K562 (cell line): ENCODE measurements around the gene RARRES2. TPM values are rescaled to one million over a fixed set of nuclear protein-coding genes. Genes with fewer than 3 reads are reported as not detected.
A peak's percentile ranks its signal among the peaks of the same experiment; 100 is the strongest.

ENCODE experiments used
- LARP7 ChIP-seq: fragments of 450-650 bp; IDR thresholded peaks from 2 replicates; pipeline ENCODE4 v1.6.1; 2016
- NCOA4 ChIP-seq: fragments of 450-650 bp; IDR thresholded peaks from 2 replicates; pipeline ENCODE4 v1.6.1; 2018; ENCODE audit warnings: mild to moderate bottlenecking; ENCODE audit not compliant: partially characterized antibody
- NRF1 ChIP-seq, 2 experiments: fragments of 450-650 bp; IDR thresholded peaks in 1 of 2; conservative IDR thresholded peaks in 1 of 2; 2 replicates each; pipeline ENCODE4 v1.6.1; 2014; ENCODE audit warnings: mild to moderate bottlenecking in 2 of 2
- TRIM24 ChIP-seq, 2 experiments: fragments of 450-650 bp; IDR thresholded peaks; 2 replicates each; pipeline ENCODE4 v1.6.1; 2016
- ZNF695 ChIP-seq: fragments of 450-650 bp; formaldehyde crosslinking; IDR thresholded peaks from 2 replicates; pipeline ENCODE4 v1.4.0; 2020; ENCODE audit warnings: mild to moderate bottlenecking, moderate library complexity
- polyA plus RNA-seq, 8 experiments: library from polyadenylated mRNA; depleted of rRNA in 4 of 8; stranded (reverse) in 5 of 8; unstranded in 3 of 8; fragments of >200 nt; fragmentation: Nextera tagmentation in 2 of 8; fragmentation: Illumina TruSeq in 1 of 8; extraction: Ambion mirVana in 2 of 8; extraction: Trizol in 1 of 8; gene quantifications; 2 replicates each; pipeline versions ENCODE4 v1.2.1 to v1.2.3, GENCODE V29; 2011 to 2014; ENCODE audit warnings: inconsistent platforms in 1 of 8, missing spikeins in 1 of 8
- total RNA-seq, 7 experiments: library from RNA; depleted of rRNA in 6 of 7; stranded (reverse); fragments of >200 nt in 6 of 7; fragmentation: Illumina TruSeq in 2 of 7; extraction: Trizol in 2 of 7; gene quantifications; 2 replicates each; pipeline versions ENCODE4 v1.2.1 to v1.2.3, GENCODE V29; 2011 to 2021; ENCODE audit warnings: low replicate concordance in 1 of 7
- TF ChIP-seq, protein P1 (sequence below): fragments of 450-650 bp; formaldehyde crosslinking; IDR thresholded peaks from 2 replicates; pipeline ENCODE4 v1.4.0; 2022; ENCODE audit warnings: missing genetic modification characterization
- TF ChIP-seq, protein P2 (sequence below): fragments of 250-450 bp; sonication (Bioruptor Pico); IDR thresholded peaks from 2 replicates; pipeline ENCODE4 v1.4.0; 2020
- TF ChIP-seq, protein P3 (sequence below): fragments of 450-650 bp; formaldehyde crosslinking; conservative IDR thresholded peaks from 2 replicates; pipeline ENCODE4 v1.4.0; 2022; ENCODE audit warnings: mild to moderate bottlenecking, missing genetic modification characterization
- TF ChIP-seq, protein P4 (sequence below): fragments of 450-650 bp; formaldehyde crosslinking; IDR thresholded peaks from 2 replicates; pipeline ENCODE4 v1.4.0; 2022; ENCODE audit warnings: missing genetic modification characterization
- TF ChIP-seq, protein P5 (sequence below): sonication (generic); formaldehyde crosslinking; IDR thresholded peaks from 2 replicates; pipeline ENCODE4 v1.8.0; 2023; ENCODE audit warnings: mild to moderate bottlenecking, missing genetic modification reagents
- TF ChIP-seq, protein P6 (sequence below), 2 experiments: fragments of 450-650 bp; IDR thresholded peaks; 2 replicates each; pipeline ENCODE4 v1.6.1; 2016; ENCODE audit warnings: mild to moderate bottlenecking in 2 of 2, borderline replicate concordance in 1 of 2, low read depth in 1 of 2, moderate library complexity in 1 of 2

The RARRES2 gene
- total and polyA plus RNA-seq, 9 of the 15 experiments (the other 6 are each of a cell fraction or from before 2014, with no cell fraction given) = 0.11 to 1.7 (median 0.23) TPM; not detected in 6

DNA sequence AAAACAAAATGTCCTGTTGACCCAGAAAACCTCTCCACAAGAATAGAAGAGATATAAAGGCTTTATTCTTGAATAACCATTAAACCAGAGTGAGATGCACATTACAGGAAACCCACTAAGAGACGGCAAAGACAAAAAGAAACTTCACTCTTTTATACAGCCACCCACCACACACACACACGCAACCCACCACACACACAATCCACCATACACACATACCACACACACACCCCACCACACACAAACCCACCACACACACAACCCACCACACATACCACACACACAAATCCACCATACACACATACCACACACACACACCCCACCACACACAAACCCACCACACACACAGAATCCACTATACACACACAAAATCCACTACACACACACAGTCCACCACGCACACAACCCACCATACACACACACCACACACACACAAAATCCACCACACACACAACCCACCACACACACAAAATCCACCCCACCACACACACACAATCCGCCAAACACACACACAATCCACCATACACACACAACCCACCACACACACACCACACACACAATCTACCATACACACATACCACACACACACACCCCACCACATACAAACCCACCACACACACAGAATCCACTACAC, 17.7 kb upstream of the RARRES2 start (continued):
- TF ChIP-seq, protein P1, sequence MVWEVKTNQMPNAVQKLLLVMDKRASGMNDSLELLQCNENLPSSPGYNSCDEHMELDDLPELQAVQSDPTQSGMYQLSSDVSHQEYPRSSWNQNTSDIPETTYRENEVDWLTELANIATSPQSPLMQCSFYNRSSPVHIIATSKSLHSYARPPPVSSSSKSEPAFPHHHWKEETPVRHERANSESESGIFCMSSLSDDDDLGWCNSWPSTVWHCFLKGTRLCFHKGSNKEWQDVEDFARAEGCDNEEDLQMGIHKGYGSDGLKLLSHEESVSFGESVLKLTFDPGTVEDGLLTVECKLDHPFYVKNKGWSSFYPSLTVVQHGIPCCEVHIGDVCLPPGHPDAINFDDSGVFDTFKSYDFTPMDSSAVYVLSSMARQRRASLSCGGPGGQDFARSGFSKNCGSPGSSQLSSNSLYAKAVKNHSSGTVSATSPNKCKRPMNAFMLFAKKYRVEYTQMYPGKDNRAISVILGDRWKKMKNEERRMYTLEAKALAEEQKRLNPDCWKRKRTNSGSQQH (CRISPR knock-in tag) = peak; percentile 20; the same call in 1 of the 2 replicates
- TF ChIP-seq ZNF695 (no peak), NCOA4 (peak; percentile 72), NRF1 (conservative IDR thresholded peaks at IDR 0.05 in 1 of 2, IDR thresholded peaks at IDR 0.05 in 1 of 2) (no peak), TRIM24 (IDR thresholded peaks at IDR 0.05) (peak in 1 of 2 experiments; percentile 53; a peak in 1 of 4 replicates), LARP7 (peak; percentile 78)
- TF ChIP-seq, protein P2, sequence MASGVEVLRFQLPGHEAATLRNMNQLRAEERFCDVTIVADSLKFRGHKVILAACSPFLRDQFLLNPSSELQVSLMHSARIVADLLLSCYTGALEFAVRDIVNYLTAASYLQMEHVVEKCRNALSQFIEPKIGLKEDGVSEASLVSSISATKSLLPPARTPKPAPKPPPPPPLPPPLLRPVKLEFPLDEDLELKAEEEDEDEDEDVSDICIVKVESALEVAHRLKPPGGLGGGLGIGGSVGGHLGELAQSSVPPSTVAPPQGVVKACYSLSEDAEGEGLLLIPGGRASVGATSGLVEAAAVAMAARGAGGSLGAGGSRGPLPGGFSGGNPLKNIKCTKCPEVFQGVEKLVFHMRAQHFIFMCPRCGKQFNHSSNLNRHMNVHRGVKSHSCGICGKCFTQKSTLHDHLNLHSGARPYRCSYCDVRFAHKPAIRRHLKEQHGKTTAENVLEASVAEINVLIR = no peak
- TF ChIP-seq, protein P3, sequence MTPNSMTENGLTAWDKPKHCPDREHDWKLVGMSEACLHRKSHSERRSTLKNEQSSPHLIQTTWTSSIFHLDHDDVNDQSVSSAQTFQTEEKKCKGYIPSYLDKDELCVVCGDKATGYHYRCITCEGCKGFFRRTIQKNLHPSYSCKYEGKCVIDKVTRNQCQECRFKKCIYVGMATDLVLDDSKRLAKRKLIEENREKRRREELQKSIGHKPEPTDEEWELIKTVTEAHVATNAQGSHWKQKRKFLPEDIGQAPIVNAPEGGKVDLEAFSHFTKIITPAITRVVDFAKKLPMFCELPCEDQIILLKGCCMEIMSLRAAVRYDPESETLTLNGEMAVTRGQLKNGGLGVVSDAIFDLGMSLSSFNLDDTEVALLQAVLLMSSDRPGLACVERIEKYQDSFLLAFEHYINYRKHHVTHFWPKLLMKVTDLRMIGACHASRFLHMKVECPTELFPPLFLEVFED (CRISPR knock-in tag) = peak; percentile 67; the same call in 1 of the 2 replicates
- TF ChIP-seq, protein P4, sequence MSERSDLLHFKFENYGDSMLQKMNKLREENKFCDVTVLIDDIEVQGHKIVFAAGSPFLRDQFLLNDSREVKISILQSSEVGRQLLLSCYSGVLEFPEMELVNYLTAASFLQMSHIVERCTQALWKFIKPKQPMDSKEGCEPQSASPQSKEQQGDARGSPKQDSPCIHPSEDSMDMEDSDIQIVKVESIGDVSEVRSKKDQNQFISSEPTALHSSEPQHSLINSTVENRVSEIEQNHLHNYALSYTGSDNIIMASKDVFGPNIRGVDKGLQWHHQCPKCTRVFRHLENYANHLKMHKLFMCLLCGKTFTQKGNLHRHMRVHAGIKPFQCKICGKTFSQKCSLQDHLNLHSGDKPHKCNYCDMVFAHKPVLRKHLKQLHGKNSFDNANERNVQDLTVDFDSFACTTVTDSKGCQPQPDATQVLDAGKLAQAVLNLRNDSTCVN (CRISPR knock-in tag) = 0 out of 2 replicates have a peak, but pooled peaks have one; percentile 61
- TF ChIP-seq, protein P5, sequence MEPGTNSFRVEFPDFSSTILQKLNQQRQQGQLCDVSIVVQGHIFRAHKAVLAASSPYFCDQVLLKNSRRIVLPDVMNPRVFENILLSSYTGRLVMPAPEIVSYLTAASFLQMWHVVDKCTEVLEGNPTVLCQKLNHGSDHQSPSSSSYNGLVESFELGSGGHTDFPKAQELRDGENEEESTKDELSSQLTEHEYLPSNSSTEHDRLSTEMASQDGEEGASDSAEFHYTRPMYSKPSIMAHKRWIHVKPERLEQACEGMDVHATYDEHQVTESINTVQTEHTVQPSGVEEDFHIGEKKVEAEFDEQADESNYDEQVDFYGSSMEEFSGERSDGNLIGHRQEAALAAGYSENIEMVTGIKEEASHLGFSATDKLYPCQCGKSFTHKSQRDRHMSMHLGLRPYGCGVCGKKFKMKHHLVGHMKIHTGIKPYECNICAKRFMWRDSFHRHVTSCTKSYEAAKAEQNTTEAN (CRISPR knock-in tag) = 0 out of 2 replicates have a peak, but pooled peaks have one; percentile 27
- TF ChIP-seq, protein P6, sequence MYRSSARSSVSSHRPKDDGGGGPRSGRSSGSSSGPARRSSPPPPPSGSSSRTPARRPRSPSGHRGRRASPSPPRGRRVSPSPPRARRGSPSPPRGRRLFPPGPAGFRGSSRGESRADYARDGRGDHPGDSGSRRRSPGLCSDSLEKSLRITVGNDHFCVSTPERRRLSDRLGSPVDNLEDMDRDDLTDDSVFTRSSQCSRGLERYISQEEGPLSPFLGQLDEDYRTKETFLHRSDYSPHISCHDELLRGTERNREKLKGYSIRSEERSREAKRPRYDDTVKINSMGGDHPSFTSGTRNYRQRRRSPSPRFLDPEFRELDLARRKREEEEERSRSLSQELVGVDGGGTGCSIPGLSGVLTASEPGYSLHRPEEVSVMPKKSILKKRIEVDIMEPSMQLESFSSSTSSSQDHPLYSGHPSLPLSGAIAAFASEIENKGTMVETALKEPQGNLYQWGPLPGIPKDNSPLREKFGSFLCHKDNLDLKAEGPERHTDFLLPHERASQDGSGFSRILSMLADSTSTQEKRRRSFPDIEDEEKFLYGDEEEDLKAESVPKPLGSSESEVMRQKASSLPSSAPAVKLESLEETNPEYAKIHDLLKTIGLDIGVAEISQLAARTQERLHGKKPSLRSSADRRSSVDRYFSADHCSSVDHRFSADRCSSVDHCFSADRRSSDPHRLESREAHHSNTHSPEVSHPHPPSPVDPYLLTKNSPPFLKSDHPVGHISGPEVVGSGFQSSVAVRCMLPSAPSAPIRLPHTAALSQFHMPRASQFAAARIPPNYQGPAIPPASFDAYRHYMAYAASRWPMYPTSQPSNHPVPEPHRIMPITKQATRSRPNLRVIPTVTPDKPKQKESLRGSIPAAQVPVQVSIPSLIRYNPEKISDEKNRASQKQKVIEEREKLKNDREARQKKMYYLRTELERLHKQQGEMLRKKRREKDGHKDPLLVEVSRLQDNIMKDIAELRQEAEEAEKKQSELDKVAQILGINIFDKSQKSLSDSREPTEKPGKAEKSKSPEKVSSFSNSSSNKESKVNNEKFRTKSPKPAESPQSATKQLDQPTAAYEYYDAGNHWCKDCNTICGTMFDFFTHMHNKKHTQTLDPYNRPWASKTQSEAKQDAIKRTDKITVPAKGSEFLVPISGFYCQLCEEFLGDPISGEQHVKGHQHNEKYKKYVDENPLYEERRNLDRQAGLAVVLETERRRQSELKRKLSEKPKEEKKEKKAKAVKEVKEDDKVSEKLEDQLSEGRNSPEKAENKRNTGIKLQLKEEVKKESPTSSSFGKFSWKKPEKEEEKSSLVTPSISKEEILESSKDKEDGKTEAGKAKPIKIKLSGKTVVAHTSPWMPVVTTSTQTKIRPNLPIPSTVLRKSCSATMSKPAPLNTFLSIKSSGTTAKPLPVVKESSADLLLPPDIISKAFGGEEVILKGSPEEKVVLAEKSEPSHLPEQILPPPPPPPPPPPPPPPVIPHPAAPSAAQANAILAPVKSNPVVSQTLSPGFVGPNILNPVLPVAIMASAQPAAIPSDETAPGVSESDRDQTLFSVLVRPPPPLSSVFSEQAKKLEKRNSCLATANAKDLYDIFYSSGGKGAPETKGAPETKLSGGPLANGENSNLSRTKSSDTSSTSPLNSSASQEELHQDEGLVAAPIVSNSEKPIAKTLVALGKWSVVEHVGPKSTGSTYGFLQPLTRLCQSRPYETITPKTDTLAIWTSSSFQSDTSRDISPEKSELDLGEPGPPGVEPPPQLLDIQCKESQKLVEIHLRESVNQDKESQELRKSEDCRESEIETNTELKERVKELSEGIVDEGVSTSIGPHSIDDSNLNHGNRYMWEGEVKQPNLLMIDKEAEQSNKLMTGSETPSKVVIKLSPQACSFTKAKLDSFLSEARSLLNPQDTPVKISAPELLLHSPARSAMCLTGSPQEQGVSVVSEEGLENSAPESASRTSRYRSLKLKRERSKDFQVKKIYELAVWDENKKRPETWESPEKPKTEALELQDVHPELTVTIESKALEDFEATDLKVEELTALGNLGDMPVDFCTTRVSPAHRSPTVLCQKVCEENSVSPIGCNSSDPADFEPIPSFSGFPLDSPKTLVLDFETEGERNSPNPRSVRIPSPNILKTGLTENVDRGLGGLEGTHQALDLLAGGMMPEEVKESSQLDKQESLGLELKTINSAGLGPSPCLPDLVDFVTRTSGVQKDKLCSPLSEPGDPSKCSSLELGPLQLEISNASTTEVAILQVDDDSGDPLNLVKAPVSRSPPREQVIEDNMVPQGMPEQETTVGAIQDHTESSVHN (IDR thresholded peaks at IDR 0.05; ENCODE audit: borderline replicate concordance in 1 of 2, low read depth in 1 of 2) = no peak
